ENCODE data around the gene LARP1B.
"Not testable (repeated sequence)": the region's sequence is repeated elsewhere in the genome, so short reads cannot be mapped to it uniquely, and the experiment has no call there.

LARP1B gene

GRCh38 chr4:128060699-128061565 lies at the start of gene LARP1B:
Gene LARP1B (plus strand): TSS chr4:128061312. CDS start chr4:128074952, 13,640 bp downstream.
- peak; percentile 95 for DNase-seq

DNA sequence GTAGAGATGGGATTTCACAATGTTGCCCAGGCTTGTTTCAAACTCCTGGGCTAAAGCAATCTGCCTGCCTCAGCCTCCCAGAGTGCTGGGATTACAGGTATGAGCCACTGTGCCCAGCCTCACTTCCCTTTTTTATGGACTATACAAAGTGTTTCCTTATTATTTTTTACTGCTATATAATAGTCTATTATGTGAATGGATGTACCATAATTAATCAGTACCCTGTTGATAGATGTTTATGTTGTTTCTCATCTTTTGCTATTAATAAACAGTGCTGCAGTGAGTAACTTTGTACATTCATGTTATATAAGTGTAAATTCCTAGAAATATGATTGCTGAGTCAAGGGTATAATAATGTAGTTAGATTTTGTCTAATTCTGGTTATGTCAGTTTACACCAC lies 35.8 kb upstream of the LARP1B start:
- no peak for DNase-seq

DNA sequence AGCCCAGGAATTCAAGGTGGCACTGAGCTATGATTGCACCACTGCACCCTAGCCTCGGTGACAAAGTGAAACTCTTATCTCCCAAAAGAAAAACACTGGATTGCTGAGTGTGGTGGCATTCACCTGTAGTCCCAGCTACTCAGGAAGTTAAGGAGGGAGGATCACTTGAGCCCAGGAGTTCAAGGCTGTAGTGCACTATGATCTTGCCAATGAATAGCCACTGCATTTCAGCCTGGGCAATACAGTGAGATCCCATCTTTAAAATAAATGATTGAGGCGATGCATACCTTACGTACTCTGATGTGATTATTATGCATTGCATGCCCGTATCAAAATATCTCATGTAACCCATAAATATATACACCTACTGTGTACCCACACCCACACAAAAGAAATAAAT lies 31.2 kb upstream of the LARP1B start:
- no peak for DNase-seq

DNA sequence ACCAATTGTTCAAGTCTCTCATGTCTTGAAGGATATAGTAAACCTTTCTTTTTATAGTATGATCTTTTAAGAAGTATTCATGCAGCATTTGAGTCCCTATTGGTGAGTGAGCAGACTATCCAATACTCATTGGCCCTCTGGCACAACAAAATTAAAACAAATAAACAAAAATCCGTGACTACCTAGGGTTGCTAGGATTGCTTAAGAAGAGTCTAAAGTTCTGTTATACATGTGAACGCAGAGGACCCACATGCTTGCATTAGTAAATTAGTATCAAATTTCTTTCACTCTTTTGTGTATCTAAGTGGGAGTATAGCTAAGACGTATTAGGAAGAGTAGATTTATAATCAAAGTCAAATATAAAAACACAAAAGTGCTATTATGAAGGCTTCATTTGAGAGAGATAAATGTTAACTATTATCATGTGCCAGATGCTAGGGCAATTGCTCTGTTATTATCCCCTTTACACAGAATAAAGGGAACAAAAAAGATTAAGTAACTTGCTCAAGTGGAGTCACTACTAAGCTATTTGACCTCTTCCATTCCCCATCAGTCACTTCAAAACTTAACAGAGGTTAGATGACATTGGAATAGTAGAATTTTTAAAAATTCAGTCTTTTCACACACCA lies 29.2 kb upstream of the LARP1B start:
- DNase-seq: no peak

GRCh38 chr4:128039568-128039967 lies 21.5 kb upstream of the LARP1B start:
- DNase-seq: no peak

GRCh38 chr4:128047019-128047418 lies 14.1 kb upstream of the LARP1B start:
- not testable (repeated sequence) for DNase-seq

DNA sequence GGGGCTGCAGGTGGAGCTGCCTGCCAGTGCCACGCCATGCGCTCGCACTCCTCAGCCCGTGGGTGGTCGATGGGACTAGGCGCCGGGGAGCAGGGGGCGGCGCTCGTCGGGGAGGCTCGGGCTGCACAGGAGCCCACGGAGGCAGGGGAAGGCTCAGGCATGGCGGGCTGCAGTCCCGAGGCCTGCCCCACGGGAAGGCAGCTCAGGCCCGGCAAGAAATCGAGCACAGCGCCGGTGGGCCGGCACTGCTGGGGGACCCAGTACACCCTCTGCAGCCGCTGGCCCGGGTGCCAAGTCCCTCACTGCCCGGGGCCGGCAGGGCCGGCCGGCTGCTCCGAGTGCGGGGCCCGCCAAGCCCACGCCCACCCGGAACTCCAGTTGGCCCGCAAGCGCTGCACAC lies 13.6 kb upstream of the LARP1B start:
- not testable (repeated sequence) for DNase-seq

GRCh38 chr4:128051229-128051628 lies 9.9 kb upstream of the LARP1B start:
- DNase-seq: not testable (repeated sequence)

DNA sequence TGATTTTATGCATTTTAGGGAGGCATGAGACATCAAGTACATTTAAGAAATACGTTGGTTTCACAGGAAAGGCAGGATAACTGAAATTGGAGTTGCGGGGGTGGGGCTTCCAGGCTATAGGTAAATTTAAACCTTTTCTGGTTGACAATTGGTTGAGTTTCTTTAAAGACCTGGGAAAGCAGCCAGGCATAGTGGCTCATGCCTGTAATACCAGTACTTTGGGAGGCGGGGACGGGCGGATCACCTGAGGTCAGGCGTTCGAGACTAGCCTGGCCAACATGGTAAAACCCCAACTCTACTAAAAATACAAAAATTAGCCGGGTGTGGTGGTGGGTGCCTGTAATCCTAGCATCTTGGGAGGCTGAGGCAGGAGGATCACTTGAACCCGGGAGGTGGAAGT lies 6.2 kb upstream of the LARP1B start:
- DNase-seq: not testable (repeated sequence)

GRCh38 chr4:128055441-128056206 lies 5.5 kb upstream of the LARP1B start:
- DNase-seq: not testable (repeated sequence)

- no peak for DNase-seq
Observed at GRCh38 chr4:128056396-128056795, 4.7 kb upstream of the LARP1B start.

GRCh38 chr4:128060121-128060698 lies 902 bp upstream of the LARP1B start:
- DNase-seq: no peak

- peak; percentile 78 for DNase-seq
Observed at GRCh38 chr4:128061566-128062536, 739 bp downstream of the LARP1B start.

GRCh38 chr4:128066453-128066820 lies 5.3 kb downstream of the LARP1B start:
- DNase-seq: not testable (repeated sequence)

GRCh38 chr4:128068918-128069317 lies 7.8 kb downstream of the LARP1B start:
- DNase-seq: peak; percentile 9

GRCh38 chr4:128076464-128076863 lies 15.4 kb downstream of the LARP1B start:
- no peak for DNase-seq

- not testable (repeated sequence) for DNase-seq
Observed at GRCh38 chr4:128095293-128095692, 34.2 kb downstream of the LARP1B start.

GRCh38 chr4:128107766-128108165 lies 46.7 kb downstream of the LARP1B start:
- no peak for DNase-seq

DNA sequence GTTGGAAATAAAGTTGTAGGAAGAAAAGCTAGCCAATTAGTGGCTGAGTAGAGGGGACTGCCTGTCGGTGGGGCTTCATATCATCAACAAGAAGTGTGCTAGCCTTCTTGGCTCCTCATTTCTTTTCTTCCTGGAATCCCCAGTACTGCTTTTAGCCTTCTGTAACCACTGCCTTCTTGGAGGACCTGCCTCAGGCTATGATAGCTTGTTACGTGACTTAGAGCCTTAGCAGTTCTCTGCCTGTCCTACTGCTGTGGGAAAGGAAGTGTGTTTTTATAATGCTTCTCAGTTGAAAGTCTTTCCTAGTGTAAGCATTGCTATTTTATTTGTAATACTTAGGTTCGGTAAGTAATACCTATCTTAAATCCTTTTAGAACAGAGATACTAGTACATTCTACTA lies 61.9 kb downstream of the LARP1B start:
- DNase-seq: no peak

DNA sequence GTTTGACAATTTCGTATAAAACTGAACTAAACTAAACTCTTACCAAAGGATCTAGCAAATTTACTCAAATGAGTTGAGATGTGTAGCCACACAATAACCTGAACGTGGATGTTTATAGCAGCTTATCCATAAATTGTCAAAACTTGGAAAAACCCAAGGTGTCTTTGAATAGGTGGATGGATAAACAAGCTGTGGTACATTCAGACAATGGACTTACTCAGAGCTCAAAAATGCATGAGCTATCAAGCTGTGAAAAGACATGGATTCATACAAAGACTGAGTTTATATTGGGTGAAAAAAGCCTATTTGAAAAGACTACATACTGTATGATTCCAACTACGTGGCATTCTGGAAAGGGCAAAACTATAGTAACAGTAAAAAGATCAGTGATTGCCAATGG lies 69.5 kb downstream of the LARP1B start:
- no peak for DNase-seq

DNA sequence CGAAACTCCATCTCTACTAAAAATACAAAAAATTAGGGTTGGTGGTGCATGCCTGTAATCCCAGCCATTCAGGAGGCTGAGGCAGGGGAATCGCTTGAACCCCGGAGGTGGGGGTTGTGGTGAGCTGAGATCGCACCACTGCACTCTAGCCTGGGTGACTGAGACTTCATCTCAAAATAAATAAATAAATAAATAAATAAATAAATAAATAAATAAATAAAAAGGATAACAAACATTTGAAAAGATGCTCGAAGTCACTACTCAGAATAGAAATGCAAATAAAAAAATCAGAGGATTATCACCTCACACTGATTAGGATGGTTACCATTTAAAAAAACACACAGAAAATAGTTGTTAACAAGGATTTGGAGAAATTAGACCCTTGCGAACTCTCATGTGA lies 73.8 kb downstream of the LARP1B start:
- no peak for DNase-seq

- DNase-seq: no peak
Observed at GRCh38 chr4:128135391-128135790, 74.3 kb downstream of the LARP1B start.

All from stimulated activated CD4-positive, alpha-beta T cell treated with anti-CD3 and anti-CD28 coated beads, Interleukin-15, amount 100 ng/mL, for 24 hours (primary cell).